Activated T-helper 2 cell treated with anti-CD3 and anti-CD28 coated beads, Interferon-gamma antibody, Interleukin-2, Interleukin-4, amounts not matched to agents 10 μg/mL and 5 μg/mL and 100 μg/mL, durations not matched to agents 14 hours and 24 hours and 36 hours (primary cell): ENCODE measurements around the gene CPED1. TPM values are rescaled to one million over a fixed set of nuclear protein-coding genes. Genes with fewer than 3 reads are reported as not detected.
"Not testable (repeated sequence)": the region's sequence is repeated elsewhere in the genome, so short reads cannot be mapped to it uniquely, and the experiment has no call there.

Source experiments
- DNase-seq: peaks from one replicate; pipeline ENCODE4 v3.0.0; 2021; ENCODE audit warnings: low spot score
- H3K27ac Mint-ChIP-seq: one replicate; pipeline ENCODE4 v1.8.0; 2021; ENCODE audit warnings: mixed read lengths
- H3K27me3 Mint-ChIP-seq: one replicate; pipeline ENCODE4 v1.8.0; 2021; ENCODE audit warnings: low read depth, mixed read lengths
- H3K36me3 Mint-ChIP-seq: one replicate; pipeline ENCODE4 v1.8.0; 2021; ENCODE audit warnings: low read depth, mixed read lengths
- H3K4me1 Mint-ChIP-seq: one replicate; pipeline ENCODE4 v1.8.0; 2021; ENCODE audit warnings: low read depth, mixed read lengths
- H3K4me3 Mint-ChIP-seq: one replicate; pipeline ENCODE4 v1.8.0; 2021; ENCODE audit warnings: low read depth, mild to moderate bottlenecking, moderate library complexity, mixed read lengths
- H3K9me3 Mint-ChIP-seq: one replicate; pipeline ENCODE4 v1.8.0; 2021; ENCODE audit warnings: mixed read lengths
- intact Hi-C: fragments of 100-400 bp; cut with micrococcal nuclease; formaldehyde crosslinking; loops from one replicate; pipeline ENCODE4 v1.15.1; 2023
- total RNA-seq: library from RNA; stranded (reverse); gene quantifications from 2 replicates; pipeline ENCODE4 v1.2.3, GENCODE V29; 2022

CPED1 gene
- total RNA-seq, 1 donor from 2014 or later = not detected

DNA sequence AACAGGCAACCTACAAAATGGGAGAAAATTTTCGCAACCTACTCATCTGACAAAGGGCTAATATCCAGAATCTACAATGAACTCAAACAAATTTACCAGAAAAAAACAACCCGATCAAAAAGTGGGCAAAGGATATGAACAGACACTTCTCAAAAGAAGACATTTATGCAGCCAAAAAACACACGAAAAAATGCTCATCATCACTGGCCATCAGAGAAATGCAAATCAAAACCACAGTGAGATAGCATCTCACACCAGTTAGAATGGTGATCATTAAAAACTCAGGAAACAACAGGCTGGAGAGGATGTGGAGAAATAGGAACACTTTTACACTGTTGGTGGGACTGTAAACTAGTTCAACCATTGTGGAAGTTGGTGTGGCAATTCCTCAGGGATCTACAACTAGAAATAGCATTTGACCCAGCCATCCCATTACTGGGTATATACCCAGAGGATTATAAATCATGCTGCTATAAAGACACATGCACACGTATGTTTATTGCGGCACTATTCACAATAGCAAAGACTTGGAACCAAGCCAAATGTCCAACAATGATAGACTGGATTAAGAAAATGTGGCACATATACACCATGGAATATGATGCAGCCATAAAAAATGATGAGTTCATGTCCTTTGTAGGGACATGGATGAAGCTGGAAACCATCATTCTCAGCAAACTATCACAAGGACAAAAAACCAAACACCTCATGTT, 264.2 kb downstream of the CPED1 start:
- intact Hi-C loops, H3K4me1 Mint-ChIP-seq, DNase-seq, H3K36me3 Mint-ChIP-seq, H3K4me3 Mint-ChIP-seq, H3K27ac Mint-ChIP-seq, H3K27me3 Mint-ChIP-seq, H3K9me3 Mint-ChIP-seq: not testable (repeated sequence)

GRCh38 chr7:121259826-121260225, 271.3 kb downstream of the CPED1 start:
- intact Hi-C loops = no loop called here
- Mint-ChIP-seq H3K27me3 (peaks cover 4% of the 10 kb centered on the region), H3K36me3 (no peaks in the 10 kb centered on the region), H3K27ac (no peak overlapping the region), H3K4me1 (no peaks in the 10 kb centered on the region), H3K9me3 (no peaks in the 10 kb centered on the region), H3K4me3 (no peak overlapping the region)
- no peak for DNase-seq

- Mint-ChIP-seq H3K36me3 (no peaks in the 10 kb centered on the region), H3K27ac (no peak overlapping the region), H3K27me3 (peaks cover 14% of the 10 kb centered on the region), H3K9me3 (no peaks in the 10 kb centered on the region), H3K4me1 (no peaks in the 10 kb centered on the region), H3K4me3 (no peak overlapping the region)
- intact Hi-C loops = no loop called here
- DNase-seq = no peak
These were observed 272.8 kb downstream of the CPED1 start for GRCh38 chr7:121261207-121261884.

DNA sequence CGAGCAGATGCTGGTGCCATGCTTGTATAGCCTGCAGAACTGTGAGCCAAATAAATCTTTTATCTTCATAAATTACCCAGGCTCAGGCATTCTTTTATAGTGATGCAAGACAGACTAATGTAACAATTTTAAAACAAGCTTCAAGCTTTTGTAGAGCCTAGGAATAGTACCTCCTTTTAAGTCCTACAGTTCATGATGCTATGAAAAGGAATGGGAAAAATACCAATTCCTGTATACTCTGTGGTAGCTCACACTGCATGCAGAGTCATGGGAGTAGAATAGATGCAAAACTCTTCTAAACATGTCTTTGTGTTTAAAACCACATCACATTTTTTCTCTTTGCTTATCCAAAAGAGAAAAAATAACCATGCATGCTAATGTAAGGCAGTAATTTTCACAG, 273.7 kb downstream of the CPED1 start:
- no peak overlapping the region for H3K27ac Mint-ChIP-seq
- H3K9me3 Mint-ChIP-seq = no peaks in the 10 kb centered on the region
- H3K36me3 Mint-ChIP-seq = no peaks in the 10 kb centered on the region
- H3K4me1 Mint-ChIP-seq = no peaks in the 10 kb centered on the region
- H3K27me3 Mint-ChIP-seq = peaks cover 15% of the 10 kb centered on the region
- no peak overlapping the region for H3K4me3 Mint-ChIP-seq
- intact Hi-C loops = no loop called here
- DNase-seq = no peak

GRCh38 chr7:121262969-121263368, 274.5 kb downstream of the CPED1 start:
- no peak for DNase-seq
- Mint-ChIP-seq H3K36me3 (no peaks in the 10 kb centered on the region), H3K9me3 (no peaks in the 10 kb centered on the region), H3K4me1 (no peaks in the 10 kb centered on the region), H3K27ac (no peak overlapping the region), H3K4me3 (no peak overlapping the region), H3K27me3 (peaks cover 18% of the 10 kb centered on the region)
- intact Hi-C loops = no loop called here

GRCh38 chr7:121266307-121266894, 277.9 kb downstream of the CPED1 start:
- Mint-ChIP-seq H3K27ac (no peak overlapping the region), H3K36me3 (no peaks in the 10 kb centered on the region), H3K27me3 (peaks cover 25% of the 10 kb centered on the region), H3K4me3 (no peak overlapping the region), H3K4me1 (peaks cover 5% of the 10 kb centered on the region), H3K9me3 (no peaks in the 10 kb centered on the region)
- intact Hi-C loops = no loop called here
- DNase-seq = no peak

GRCh38 chr7:121267612-121268011, 279.1 kb downstream of the CPED1 start:
- peaks cover 16% of the 10 kb centered on the region for H3K4me1 Mint-ChIP-seq
- H3K9me3 Mint-ChIP-seq = no peaks in the 10 kb centered on the region
- H3K4me3 Mint-ChIP-seq = no peak overlapping the region
- no peak overlapping the region for H3K27ac Mint-ChIP-seq
- DNase-seq = no peak
- intact Hi-C loops = no loop called here
- H3K27me3 Mint-ChIP-seq = peaks cover 25% of the 10 kb centered on the region
- no peaks in the 10 kb centered on the region for H3K36me3 Mint-ChIP-seq

DNA sequence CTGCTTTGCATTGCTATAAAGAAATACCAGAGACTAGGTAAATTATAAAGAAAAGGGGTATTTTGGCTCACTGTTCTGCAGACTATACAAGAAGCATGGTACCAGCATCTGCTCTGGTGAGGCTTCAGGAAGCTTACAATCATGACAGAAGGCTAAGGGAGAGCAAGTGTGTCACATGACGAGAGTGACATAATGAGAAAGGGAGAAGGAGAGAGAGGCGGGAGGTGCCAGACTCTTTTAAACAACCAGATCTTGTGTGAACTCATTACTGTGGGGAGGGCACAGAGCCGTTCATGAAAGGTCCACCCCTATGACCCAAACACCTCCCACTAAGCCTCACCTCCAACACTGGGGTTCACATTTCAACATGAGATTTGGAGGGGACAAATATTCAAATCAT, 281.3 kb downstream of the CPED1 start:
- H3K27ac Mint-ChIP-seq = no peak overlapping the region
- H3K4me1 Mint-ChIP-seq = peaks cover 21% of the 10 kb centered on the region
- H3K9me3 Mint-ChIP-seq = no peaks in the 10 kb centered on the region
- intact Hi-C loops = no loop called here
- no peak for DNase-seq
- peaks cover 24% of the 10 kb centered on the region for H3K27me3 Mint-ChIP-seq
- H3K4me3 Mint-ChIP-seq = no peak overlapping the region
- H3K36me3 Mint-ChIP-seq = no peaks in the 10 kb centered on the region

DNA sequence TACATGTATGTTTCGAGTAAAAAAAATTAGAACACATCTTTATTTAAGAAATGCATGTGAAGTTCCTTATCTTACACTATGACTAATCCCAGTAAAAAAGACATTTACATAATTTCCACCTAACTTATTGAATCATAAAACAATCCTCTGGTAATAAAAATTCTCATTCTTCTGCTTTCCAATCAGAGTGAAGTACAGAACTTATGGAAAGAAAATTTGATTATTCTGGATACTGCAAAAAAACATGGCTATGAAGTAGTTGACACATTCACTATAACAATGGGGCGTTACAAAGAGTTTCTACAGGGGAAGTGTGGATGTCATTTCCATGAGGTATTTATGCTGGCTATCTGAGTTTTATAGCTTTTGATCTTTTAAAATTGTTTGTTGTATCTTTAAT, 282.6 kb downstream of the CPED1 start:
- Mint-ChIP-seq H3K9me3 (no peaks in the 10 kb centered on the region), H3K36me3 (no peaks in the 10 kb centered on the region), H3K4me1 (peaks cover 21% of the 10 kb centered on the region), H3K27ac (no peak overlapping the region), H3K27me3 (peaks cover 15% of the 10 kb centered on the region), H3K4me3 (no peak overlapping the region)
- intact Hi-C loops = loop anchor here (1.0 kb wide), 1 partner anchor 8 kb away; no protein-coding TSS in a partner anchor
- no peak for DNase-seq

DNA sequence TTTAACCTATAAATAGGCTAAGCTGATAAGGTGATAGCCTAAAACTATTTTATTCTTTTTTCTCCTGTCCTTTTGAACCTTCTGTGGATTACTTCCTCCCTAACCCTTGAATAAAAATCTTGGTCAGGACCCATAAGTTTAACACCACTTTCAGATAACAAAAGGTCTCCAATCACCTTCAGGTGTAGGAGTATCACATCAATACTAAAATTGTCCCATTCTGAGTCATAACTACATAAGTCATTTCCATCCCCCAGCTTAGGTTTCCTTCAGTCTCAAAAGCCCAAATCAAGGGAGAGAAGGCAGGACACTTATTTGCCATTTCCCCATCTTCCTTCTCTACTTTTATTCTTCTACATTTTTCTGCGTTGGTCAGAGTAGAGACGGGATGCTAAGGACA, 283.4 kb downstream of the CPED1 start:
- no peaks in the 10 kb centered on the region for H3K36me3 Mint-ChIP-seq

DNA sequence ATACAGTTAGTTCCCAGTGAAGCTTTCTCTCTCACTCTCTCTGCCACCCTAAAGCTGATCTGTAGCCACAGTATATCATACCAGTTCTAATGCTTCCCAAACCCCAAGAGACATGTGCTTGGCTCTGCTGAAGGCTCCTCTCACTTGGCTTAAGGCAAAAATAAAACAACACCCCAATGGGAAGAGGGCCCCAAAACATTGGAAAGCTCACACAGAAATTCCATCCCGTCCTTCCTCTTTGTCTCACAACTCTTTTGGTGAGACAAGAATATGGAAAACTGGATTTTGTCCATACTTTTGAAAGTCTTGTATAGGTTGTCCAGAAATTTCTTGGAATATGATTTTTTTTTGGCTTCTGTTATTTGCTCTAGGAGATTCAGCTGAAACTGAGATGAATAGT, 284.2 kb downstream of the CPED1 start:
- Mint-ChIP-seq H3K4me3 (no peak overlapping the region), H3K27ac (no peak overlapping the region), H3K4me1 (peaks cover 30% of the 10 kb centered on the region), H3K27me3 (peaks cover 16% of the 10 kb centered on the region), H3K36me3 (no peaks in the 10 kb centered on the region), H3K9me3 (no peaks in the 10 kb centered on the region)
- intact Hi-C loops = no loop called here
- DNase-seq = no peak

More for the DNA sequence above, 283.4 kb downstream of the CPED1 start:
- Mint-ChIP-seq H3K27ac (no peak overlapping the region), H3K9me3 (no peaks in the 10 kb centered on the region), H3K4me3 (no peak overlapping the region), H3K4me1 (peaks cover 24% of the 10 kb centered on the region), H3K27me3 (peaks cover 16% of the 10 kb centered on the region)
- DNase-seq = no peak
- intact Hi-C loops = loop anchor here (1.0 kb wide), 1 partner anchor 7 kb away; no protein-coding TSS in a partner anchor

DNA sequence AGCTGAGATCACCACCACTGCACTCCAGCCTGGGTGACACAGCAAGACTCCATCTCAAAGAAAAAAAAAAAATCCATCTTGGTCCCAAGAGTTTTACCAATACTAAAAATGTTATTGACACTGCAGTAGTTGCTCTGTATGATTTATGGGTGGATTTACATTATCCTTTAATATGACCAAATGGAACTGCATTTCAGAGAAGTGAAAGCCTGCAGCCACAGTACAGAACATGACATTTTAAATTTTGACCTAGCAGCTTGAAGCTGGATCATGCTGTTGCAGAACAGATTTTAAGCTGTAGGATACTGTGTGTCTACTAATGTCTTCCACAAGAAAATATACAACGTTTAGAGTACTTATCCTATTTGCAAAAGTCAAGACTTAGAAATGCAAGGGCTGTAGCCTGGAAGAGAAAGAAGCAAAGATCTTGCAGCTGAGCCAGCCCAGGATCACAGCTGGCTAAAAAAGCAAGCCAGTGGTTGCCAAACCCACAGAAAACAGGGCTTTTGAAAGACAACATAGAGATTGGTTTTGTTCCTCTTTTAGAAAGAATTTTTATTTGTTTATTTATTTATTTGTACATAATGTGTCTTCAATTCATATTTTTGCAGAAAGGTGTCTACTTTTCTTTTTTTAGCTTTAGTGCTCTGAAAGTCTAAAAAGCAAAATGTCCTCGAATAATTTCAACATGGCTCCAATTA, 285.1 kb downstream of the CPED1 start:
- peaks cover 12% of the 10 kb centered on the region for H3K27me3 Mint-ChIP-seq
- no peaks in the 10 kb centered on the region for H3K9me3 Mint-ChIP-seq
- intact Hi-C loops = no loop called here
- no peaks in the 10 kb centered on the region for H3K36me3 Mint-ChIP-seq
- no peak for DNase-seq
- H3K27ac Mint-ChIP-seq = no peak overlapping the region
- H3K4me1 Mint-ChIP-seq = peaks cover 39% of the 10 kb centered on the region
- H3K4me3 Mint-ChIP-seq = no peak overlapping the region

- no peak for DNase-seq
- intact Hi-C loops = no loop called here
- no peak overlapping the region for H3K27ac Mint-ChIP-seq
- H3K4me1 Mint-ChIP-seq = peaks cover 46% of the 10 kb centered on the region
- H3K9me3 Mint-ChIP-seq = no peaks in the 10 kb centered on the region
- no peak overlapping the region for H3K4me3 Mint-ChIP-seq
- no peaks in the 10 kb centered on the region for H3K36me3 Mint-ChIP-seq
- H3K27me3 Mint-ChIP-seq = peaks cover 11% of the 10 kb centered on the region
These were observed 286.0 kb downstream of the CPED1 start for GRCh38 chr7:121274467-121274866.
